Right atrium auricular region (tissue), 2 donors: Measurements from ENCODE around the gene SPATA31D4. TPM values are rescaled to one million over a fixed set of nuclear protein-coding genes. Genes with fewer than 3 reads are reported as not detected.

Experiments used
- DNase-seq: peaks from one replicate; pipeline ENCODE4 v3.0.0-alpha.2; 2019; ENCODE audit warnings: low spot score
- H3K27ac ChIP-seq, 2 donors: fragments of 200-600 bp; sonication (generic); 1 replicate in 1 of 2; 2 replicates in 1 of 2; pipeline ENCODE4 v1.5.1; 2016 to 2019
- H3K27me3 ChIP-seq, 2 donors: fragments of 200-600 bp; sonication (generic); one replicate each; pipeline versions ENCODE4 v1.5.1 to v1.6.0; 2017 to 2019
- H3K36me3 ChIP-seq: fragments of 200-600 bp; sonication (generic); one replicate; pipeline ENCODE4 v1.5.1; 2016
- H3K4me1 ChIP-seq, 2 donors: fragments of 200-600 bp; sonication (generic); one replicate each; pipeline versions ENCODE4 v1.5.1 to v1.6.0; 2017 to 2019
- H3K4me3 ChIP-seq, 2 donors: fragments of 200-600 bp; sonication (generic); 1 replicate in 1 of 2; 2 replicates in 1 of 2; pipeline ENCODE4 v1.5.1; 2017 to 2019; ENCODE audit warnings: mild to moderate bottlenecking in 1 of 2, moderate library complexity in 1 of 2
- H3K9me3 ChIP-seq, 2 donors: fragments of 200-600 bp; sonication (generic); one replicate each; pipeline ENCODE4 v1.5.1; 2019
- total RNA-seq, 2 donors: library from RNA; depleted of rRNA; stranded (reverse); fragments of >200 nt; gene quantifications; one replicate each; pipeline ENCODE4 v1.1.0, GENCODE V29; 2016
- TF ChIP-seq, protein P1 (sequence below), 2 donors: fragments of 200-600 bp; sonication (generic); IDR thresholded peaks; one replicate each; pipeline ENCODE4 v1.5.1; 2019; ENCODE audit warnings: antibody characterized with exemption in 2 of 2

SPATA31D4 gene
- total RNA-seq, 2 donors from 2014 or later = not detected

DNA sequence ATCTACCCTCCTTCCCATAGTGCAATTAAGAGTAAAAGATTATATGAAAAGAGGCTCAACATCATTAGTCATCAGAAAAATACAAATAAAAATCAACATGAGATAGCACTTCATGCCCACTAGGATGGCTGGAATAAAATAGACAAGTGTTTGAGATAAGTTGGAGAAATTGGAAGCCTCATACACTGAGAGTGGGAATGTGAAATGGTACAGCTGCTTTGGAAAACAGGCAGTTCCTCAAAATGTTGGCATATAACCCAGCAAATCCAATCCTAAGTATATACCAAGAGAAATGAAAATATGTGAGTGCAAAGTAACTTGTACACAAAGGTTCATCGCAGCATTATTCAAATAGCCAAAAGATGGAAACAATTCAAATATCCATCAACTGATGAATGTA lies 24.9 kb downstream of the SPATA31D4 start:
- peaks cover 0 to 15% of the 10 kb centered on the region in 2 donors for H3K9me3 ChIP-seq

GRCh38 chr9:81955625-81956024 lies 27.4 kb downstream of the SPATA31D4 start:
- H3K4me1 ChIP-seq = no peaks in the 10 kb centered on the region
- no peak for DNase-seq
- H3K9me3 ChIP-seq = peaks cover 0 to 15% of the 10 kb centered on the region in 2 donors
- H3K27me3 ChIP-seq = no peaks in the 10 kb centered on the region
- TF ChIP-seq, protein P1, sequence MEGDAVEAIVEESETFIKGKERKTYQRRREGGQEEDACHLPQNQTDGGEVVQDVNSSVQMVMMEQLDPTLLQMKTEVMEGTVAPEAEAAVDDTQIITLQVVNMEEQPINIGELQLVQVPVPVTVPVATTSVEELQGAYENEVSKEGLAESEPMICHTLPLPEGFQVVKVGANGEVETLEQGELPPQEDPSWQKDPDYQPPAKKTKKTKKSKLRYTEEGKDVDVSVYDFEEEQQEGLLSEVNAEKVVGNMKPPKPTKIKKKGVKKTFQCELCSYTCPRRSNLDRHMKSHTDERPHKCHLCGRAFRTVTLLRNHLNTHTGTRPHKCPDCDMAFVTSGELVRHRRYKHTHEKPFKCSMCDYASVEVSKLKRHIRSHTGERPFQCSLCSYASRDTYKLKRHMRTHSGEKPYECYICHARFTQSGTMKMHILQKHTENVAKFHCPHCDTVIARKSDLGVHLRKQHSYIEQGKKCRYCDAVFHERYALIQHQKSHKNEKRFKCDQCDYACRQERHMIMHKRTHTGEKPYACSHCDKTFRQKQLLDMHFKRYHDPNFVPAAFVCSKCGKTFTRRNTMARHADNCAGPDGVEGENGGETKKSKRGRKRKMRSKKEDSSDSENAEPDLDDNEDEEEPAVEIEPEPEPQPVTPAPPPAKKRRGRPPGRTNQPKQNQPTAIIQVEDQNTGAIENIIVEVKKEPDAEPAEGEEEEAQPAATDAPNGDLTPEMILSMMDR (IDR thresholded peaks at IDR 0.05) = no peak
- no peak overlapping the region for H3K27ac ChIP-seq
- H3K4me3 ChIP-seq = no peak overlapping the region
- H3K36me3 ChIP-seq = no peaks in the 10 kb centered on the region

More for the DNA sequence above, 24.9 kb downstream of the SPATA31D4 start:
- Histone ChIP-seq H3K27ac (no peak overlapping the region), H3K27me3 (no peaks in the 10 kb centered on the region), H3K4me1 (no peaks in the 10 kb centered on the region), H3K4me3 (no peak overlapping the region), H3K36me3 (no peaks in the 10 kb centered on the region)
- DNase-seq = no peak
- TF ChIP-seq, protein P1 (IDR thresholded peaks at IDR 0.05) = no peak

GRCh38 chr9:81964218-81965171 lies 36.3 kb downstream of the SPATA31D4 start:
- Histone ChIP-seq H3K4me1 (no peaks in the 10 kb centered on the region), H3K9me3 (no peaks in the 10 kb centered on the region), H3K4me3 (no peak overlapping the region), H3K36me3 (no peaks in the 10 kb centered on the region), H3K27me3 (no peaks in the 10 kb centered on the region), H3K27ac (no peak overlapping the region)
- no peak for DNase-seq
- TF ChIP-seq, protein P1 (IDR thresholded peaks at IDR 0.05) = no peak

- no peaks in the 10 kb centered on the region for H3K9me3 ChIP-seq
- H3K27me3 ChIP-seq = no peaks in the 10 kb centered on the region
- H3K36me3 ChIP-seq = no peaks in the 10 kb centered on the region
- DNase-seq = no peak
- no peak overlapping the region for H3K4me3 ChIP-seq
- no peaks in the 10 kb centered on the region for H3K4me1 ChIP-seq
- TF ChIP-seq, protein P1 (IDR thresholded peaks at IDR 0.05) = no peak
- no peak overlapping the region for H3K27ac ChIP-seq
These were observed 39.8 kb downstream of the SPATA31D4 start for GRCh38 chr9:81968026-81968425.

- Histone ChIP-seq H3K27ac (no peak overlapping the region), H3K36me3 (no peaks in the 10 kb centered on the region), H3K9me3 (peaks cover 0 to 9% of the 10 kb centered on the region in 2 donors), H3K4me1 (no peaks in the 10 kb centered on the region), H3K27me3 (no peaks in the 10 kb centered on the region), H3K4me3 (no peak overlapping the region)
- TF ChIP-seq, protein P1 (IDR thresholded peaks at IDR 0.05) = no peak
- DNase-seq = no peak
These were observed 41.7 kb downstream of the SPATA31D4 start for GRCh38 chr9:81969971-81970370.
